H9 (cell line): ENCODE measurements around the gene TMCC3. TPM values are rescaled to one million over a fixed set of nuclear protein-coding genes. Genes with fewer than 3 reads are reported as not detected.

Source experiments
- DNase-seq: peaks from one replicate; pipeline ENCODE4 v3.0.0-alpha.2; 2017
- H2AFZ ChIP-seq: one replicate; pipeline ENCODE4 v1.6.1; 2013; ENCODE audit warnings: mild to moderate bottlenecking, low read length, control low read depth, moderate library complexity
- H2AK5ac ChIP-seq: 2 replicates; pipeline ENCODE4 v1.6.1; 2013; ENCODE audit warnings: low read length, control low read depth, mixed read lengths; ENCODE audit not compliant: insufficient read length
- H2BK120ac ChIP-seq: one replicate; pipeline ENCODE4 v1.6.1; 2013; ENCODE audit warnings: low read depth, mild to moderate bottlenecking, low read length, control low read depth, inconsistent platforms; ENCODE audit not compliant: poor library complexity, severe bottlenecking
- H2BK12ac ChIP-seq: 2 replicates; pipeline ENCODE4 v1.6.1; 2013; ENCODE audit warnings: low read length, control low read depth, mixed read lengths, low read depth; ENCODE audit not compliant: insufficient read length
- H2BK15ac ChIP-seq: 2 replicates; pipeline ENCODE4 v1.6.1; 2013; ENCODE audit warnings: low read depth, low read length, control low read depth
- H2BK20ac ChIP-seq: one replicate; pipeline ENCODE4 v1.6.1; 2013; ENCODE audit warnings: low read depth, mild to moderate bottlenecking, low read length, control low read depth, inconsistent platforms; ENCODE audit not compliant: poor library complexity, severe bottlenecking
- H2BK5ac ChIP-seq: 2 replicates; pipeline ENCODE4 v1.6.1; 2013; ENCODE audit warnings: low read length, control low read depth, mixed read lengths; ENCODE audit not compliant: insufficient read length
- H3K14ac ChIP-seq: 2 replicates; pipeline ENCODE4 v1.6.1; 2013; ENCODE audit warnings: low read length, control low read depth; ENCODE audit not compliant: insufficient read depth
- H3K18ac ChIP-seq: 2 replicates; pipeline ENCODE4 v1.6.1; 2013; ENCODE audit warnings: low read depth, mild to moderate bottlenecking, mixed read lengths, low read length, control low read depth; ENCODE audit not compliant: insufficient read length
- H3K23ac ChIP-seq: 2 replicates; pipeline ENCODE4 v1.6.1; 2013; ENCODE audit warnings: low read length, control low read depth, mixed read lengths, low read depth; ENCODE audit not compliant: insufficient read length
- H3K23me2 ChIP-seq: 2 replicates; pipeline ENCODE4 v1.6.1; 2013; ENCODE audit warnings: low read depth, mild to moderate bottlenecking, mixed read lengths, low read length, control low read depth; ENCODE audit not compliant: insufficient read length, poor library complexity, severe bottlenecking
- H3K27ac ChIP-seq: 2 replicates; pipeline ENCODE4 v1.5.1; 2013; ENCODE audit warnings: low read length, control low read depth, mixed read lengths, low read depth; ENCODE audit not compliant: insufficient read length
- H3K27me3 ChIP-seq: 2 replicates; pipeline ENCODE4 v1.6.1; 2013; ENCODE audit warnings: low read length, control low read depth, inconsistent platforms; ENCODE audit not compliant: insufficient read depth
- H3K4ac ChIP-seq: 2 replicates; pipeline ENCODE4 v1.6.1; 2013; ENCODE audit warnings: low read depth, mild to moderate bottlenecking, control low read depth, inconsistent platforms, low read length, moderate library complexity
- H3K4me1 ChIP-seq: 2 replicates; pipeline ENCODE4 v1.6.1; 2013; ENCODE audit warnings: low read length, control low read depth, inconsistent platforms; ENCODE audit not compliant: insufficient read depth
- H3K4me2 ChIP-seq: 2 replicates; pipeline ENCODE4 v1.6.1; 2013; ENCODE audit warnings: low read length, control low read depth, mixed read lengths; ENCODE audit not compliant: insufficient read length, insufficient read depth
- H3K56ac ChIP-seq: 2 replicates; pipeline ENCODE4 v1.6.1; 2013; ENCODE audit warnings: low read depth, mild to moderate bottlenecking, mixed read lengths, low read length, control low read depth; ENCODE audit not compliant: insufficient read length
- H3K79me1 ChIP-seq: 2 replicates; pipeline ENCODE4 v1.6.1; 2013; ENCODE audit warnings: low read depth, mild to moderate bottlenecking, moderate library complexity, low read length, control low read depth, inconsistent platforms; ENCODE audit not compliant: insufficient read depth, poor library complexity, severe bottlenecking
- H3K79me2 ChIP-seq: 2 replicates; pipeline ENCODE4 v1.6.1; 2013; ENCODE audit warnings: low read length, control low read depth, inconsistent platforms; ENCODE audit not compliant: insufficient read depth
- H3K9ac ChIP-seq: 2 replicates; pipeline ENCODE4 v1.6.1; 2013; ENCODE audit warnings: low read length, control low read depth, mixed read lengths; ENCODE audit not compliant: insufficient read length; ENCODE audit errors: extremely low read depth
- H3K9me3 ChIP-seq: one replicate; pipeline ENCODE4 v1.6.1; 2013; ENCODE audit warnings: low read depth, low read length, inconsistent platforms; ENCODE audit not compliant: control insufficient read depth
- H3T11ph ChIP-seq: one replicate; pipeline ENCODE4 v1.6.1; 2013; ENCODE audit warnings: mild to moderate bottlenecking, low read length, control low read depth, inconsistent platforms
- H4K20me1 ChIP-seq: one replicate; pipeline ENCODE4 v1.6.1; 2013; ENCODE audit not compliant: control insufficient read depth, insufficient read length, insufficient read depth
- H4K5ac ChIP-seq: 2 replicates; pipeline ENCODE4 v1.6.1; 2013; ENCODE audit warnings: low read depth, mild to moderate bottlenecking, mixed read lengths, low read length, control low read depth; ENCODE audit not compliant: insufficient read length
- H4K8ac ChIP-seq: replicated peaks from 2 replicates; pipeline ENCODE4 v1.6.1; 2013; ENCODE audit warnings: low read length, control low read depth, mixed read lengths, low read depth; ENCODE audit not compliant: insufficient read length
- H4K91ac ChIP-seq: 2 replicates; pipeline ENCODE4 v1.6.1; 2013; ENCODE audit warnings: low read depth, mild to moderate bottlenecking, moderate library complexity, mixed read lengths, low read length, control low read depth; ENCODE audit not compliant: insufficient read length
- H3K27ac Mint-ChIP-seq, 3 experiments: 2 replicates in 2 of 3; 3 replicates in 1 of 3; pipeline ENCODE4 v1.8.0; 2020 to 2021; ENCODE audit warnings: mixed read lengths in 3 of 3, mild to moderate bottlenecking in 1 of 3, moderate library complexity in 1 of 3
- H3K27me3 Mint-ChIP-seq: 2 replicates; pipeline ENCODE4 v1.8.0; 2021; ENCODE audit warnings: low read depth, mild to moderate bottlenecking, moderate library complexity, mixed read lengths
- H3K36me3 Mint-ChIP-seq, 3 experiments: 2 replicates in 2 of 3; 3 replicates in 1 of 3; pipeline ENCODE4 v1.8.0; 2020 to 2021; ENCODE audit warnings: low read depth in 3 of 3, mixed read lengths in 3 of 3; ENCODE audit not compliant: insufficient read depth in 1 of 3
- H3K4me1 Mint-ChIP-seq, 2 experiments: 2 replicates each; pipeline ENCODE4 v1.8.0; 2020; ENCODE audit warnings: mixed read lengths in 2 of 2
- H3K4me3 Mint-ChIP-seq, 2 experiments: 2 replicates in 1 of 2; 3 replicates in 1 of 2; pipeline ENCODE4 v1.8.0; 2020 to 2021; ENCODE audit warnings: mild to moderate bottlenecking in 2 of 2, mixed read lengths in 2 of 2, moderate library complexity in 1 of 2
- H3K9me3 Mint-ChIP-seq, 2 experiments: 2 replicates in 1 of 2; 3 replicates in 1 of 2; pipeline ENCODE4 v1.8.0; 2020; ENCODE audit warnings: mild to moderate bottlenecking in 2 of 2, mixed read lengths in 2 of 2, moderate library complexity in 1 of 2
- WGBS: extraction: QIAGEN DNeasy Blood & Tissue Kit; methylation state at CpG from one replicate; pipeline ENCODE4 v1.1.7; 2013; ENCODE audit warnings: missing lambda C conversion rate, low lambda C conversion rate, mixed read lengths; ENCODE audit not compliant: insufficient read length; ENCODE audit errors: extremely low coverage; 5-methylcytosine and 5-hydroxymethylcytosine counted together
- total RNA-seq: library from RNA; stranded (reverse); gene quantifications from 2 replicates; pipeline ENCODE4 v1.2.1, GENCODE V29; 2021
- TF ChIP-seq, protein P1 (sequence below): fragments of 200-600 bp; sonication (generic); conservative IDR thresholded peaks from 3 replicates; pipeline ENCODE4 v1.8.0; 2021; ENCODE audit warnings: antibody characterized with exemption, mild to moderate bottlenecking

TMCC3 gene
- total RNA-seq, 1 experiment from 2014 or later = 0.87 TPM

DNA sequence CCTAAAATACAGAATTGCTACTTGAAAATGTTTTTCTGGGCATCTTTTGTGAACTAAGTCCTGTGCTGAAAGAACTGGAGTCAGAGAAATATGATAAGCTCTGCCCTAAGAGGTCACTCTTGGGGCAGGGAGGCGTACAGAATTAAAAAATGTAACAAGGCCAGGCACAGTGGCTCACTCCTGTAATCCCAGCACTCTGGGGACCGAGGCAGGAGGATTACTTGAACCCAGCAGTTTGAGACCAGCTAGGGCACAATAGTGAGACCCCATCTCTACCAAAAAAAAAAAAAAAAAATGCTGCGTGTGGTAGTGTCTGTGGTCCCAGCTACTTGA is 46.0 kb downstream of the TMCC3 start:
- Mint-ChIP-seq H3K27me3 (no peaks in the 10 kb centered on the region), H3K27ac (no peak overlapping the region), H3K9me3 (peaks cover 15 to 27% of the 10 kb centered on the region in 2 experiments), H3K4me3 (no peak overlapping the region), H3K36me3 (peaks cover 9 to 25% (median 12%) of the 10 kb centered on the region in 3 experiments), H3K4me1 (peaks cover 1% of the 10 kb centered on the region in 2 experiments; a peak in 1 of 4 replicates)
- Histone ChIP-seq H3K56ac (no peak overlapping the region), H3K27me3 (no peaks in the 10 kb centered on the region), H3K4ac (no peak overlapping the region), H2BK120ac (no peak overlapping the region), H3K4me2 (no peak overlapping the region), H2BK12ac (no peak overlapping the region), H3K27ac (no peak overlapping the region), H4K20me1 (no peaks in the 10 kb centered on the region), H3K23ac (no peak overlapping the region), H4K8ac (no peak overlapping the region), H2BK5ac (no peak overlapping the region), H3K9ac (no peak overlapping the region), H3K79me1 (no peaks in the 10 kb centered on the region), H3K23me2 (no peaks in the 10 kb centered on the region), H2AFZ (no peak overlapping the region), H3K14ac (no peak overlapping the region), H3K79me2 (no peaks in the 10 kb centered on the region), H3T11ph (no peak overlapping the region), H4K91ac (no peak overlapping the region), H2BK15ac (no peak overlapping the region), H3K18ac (no peak overlapping the region), H2BK20ac (no peak overlapping the region), H3K9me3 (no peaks in the 10 kb centered on the region), H2AK5ac (no peak overlapping the region), H4K5ac (no peak overlapping the region), H3K4me1 (no peaks in the 10 kb centered on the region)
- TF ChIP-seq, protein P1, sequence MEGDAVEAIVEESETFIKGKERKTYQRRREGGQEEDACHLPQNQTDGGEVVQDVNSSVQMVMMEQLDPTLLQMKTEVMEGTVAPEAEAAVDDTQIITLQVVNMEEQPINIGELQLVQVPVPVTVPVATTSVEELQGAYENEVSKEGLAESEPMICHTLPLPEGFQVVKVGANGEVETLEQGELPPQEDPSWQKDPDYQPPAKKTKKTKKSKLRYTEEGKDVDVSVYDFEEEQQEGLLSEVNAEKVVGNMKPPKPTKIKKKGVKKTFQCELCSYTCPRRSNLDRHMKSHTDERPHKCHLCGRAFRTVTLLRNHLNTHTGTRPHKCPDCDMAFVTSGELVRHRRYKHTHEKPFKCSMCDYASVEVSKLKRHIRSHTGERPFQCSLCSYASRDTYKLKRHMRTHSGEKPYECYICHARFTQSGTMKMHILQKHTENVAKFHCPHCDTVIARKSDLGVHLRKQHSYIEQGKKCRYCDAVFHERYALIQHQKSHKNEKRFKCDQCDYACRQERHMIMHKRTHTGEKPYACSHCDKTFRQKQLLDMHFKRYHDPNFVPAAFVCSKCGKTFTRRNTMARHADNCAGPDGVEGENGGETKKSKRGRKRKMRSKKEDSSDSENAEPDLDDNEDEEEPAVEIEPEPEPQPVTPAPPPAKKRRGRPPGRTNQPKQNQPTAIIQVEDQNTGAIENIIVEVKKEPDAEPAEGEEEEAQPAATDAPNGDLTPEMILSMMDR = no peak
- DNase-seq = no peak
- no CpG with 5 or more reads among the region's 3 CpGs for WGBS
